HG03442 (cell line): ENCODE results near the gene INPP5D.

ENCODE experiments used
- ATAC-seq: cut with Tn5 transposase; IDR thresholded peaks from one replicate; pipeline ENCODE4 v1.9.1; 2021; ENCODE audit warnings: mild to moderate bottlenecking, moderate library complexity; ENCODE audit not compliant: unreplicated experiment

The INPP5D gene

GRCh38 chr2:233233618-233234230 lies 173.6 kb downstream of the INPP5D start:
- ATAC-seq = no peak

GRCh38 chr2:233234264-233234663 lies 174.1 kb downstream of the INPP5D start:
- no peak for ATAC-seq

GRCh38 chr2:233234996-233235395 lies 174.9 kb downstream of the INPP5D start:
- no peak for ATAC-seq

GRCh38 chr2:233235977-233236376 lies 175.8 kb downstream of the INPP5D start:
- ATAC-seq = no peak

- no peak for ATAC-seq
These were observed 176.9 kb downstream of the INPP5D start for GRCh38 chr2:233236820-233237589.

- ATAC-seq = no peak
These were observed 180.8 kb downstream of the INPP5D start for GRCh38 chr2:233240897-233241296.

- ATAC-seq = no peak
These were observed 181.7 kb downstream of the INPP5D start for GRCh38 chr2:233241803-233242202.

GRCh38 chr2:233242231-233242927 lies 182.2 kb downstream of the INPP5D start:
- no peak for ATAC-seq

GRCh38 chr2:233243348-233243747 lies 183.2 kb downstream of the INPP5D start:
- ATAC-seq = no peak

- ATAC-seq = no peak
These were observed 184.7 kb downstream of the INPP5D start for GRCh38 chr2:233244818-233245217.

GRCh38 chr2:233245406-233245805 lies 185.3 kb downstream of the INPP5D start:
- no peak for ATAC-seq

GRCh38 chr2:233247116-233247515 lies 187.0 kb downstream of the INPP5D start:
- no peak for ATAC-seq

- ATAC-seq = no peak
These were observed 187.6 kb downstream of the INPP5D start for GRCh38 chr2:233247744-233248143.

GRCh38 chr2:233248999-233249398 lies 188.9 kb downstream of the INPP5D start:
- no peak for ATAC-seq

- no peak for ATAC-seq
These were observed 190.4 kb downstream of the INPP5D start for GRCh38 chr2:233250568-233250967.

GRCh38 chr2:233250985-233251305 lies 190.8 kb downstream of the INPP5D start:
- peak; percentile 22 for ATAC-seq

GRCh38 chr2:233251306-233252116 lies 191.4 kb downstream of the INPP5D start, which contains the start of gene ATG16L1:
Gene ATG16L1 (plus strand): TSS chr2:233251673. CDS start chr2:233251828, 155 bp downstream.
- ATAC-seq = peak; percentile 92

GRCh38 chr2:233252227-233252626 lies 192.1 kb downstream of the INPP5D start:
- no peak for ATAC-seq

- ATAC-seq = no peak
These were observed 195.0 kb downstream of the INPP5D start for GRCh38 chr2:233255151-233255550.

- no peak for ATAC-seq
These were observed 195.9 kb downstream of the INPP5D start for GRCh38 chr2:233256048-233256447.
